ENCODE data around the gene FOXC2.

The FOXC2 gene

GRCh38 chr16:86534779-86535615 lies 31.6 kb upstream of the FOXC2 start:
- Histone ChIP-seq H3K9me3 (ENCODE audit: low read length) (no peaks in the 10 kb centered on the region), H3K27me3 (ENCODE audit: control insufficient read depth in 1 of 2, insufficient read depth in 2 of 2, low read length in 2 of 2) (no peaks in the 10 kb centered on the region), H3K4me1 (ENCODE audit: insufficient read depth, low read length) (peaks cover 13% of the 10 kb centered on the region), H3K9ac (ENCODE audit: low read length) (no peak overlapping the region), H3K27ac (ENCODE audit: low read depth, low read length) (no peak overlapping the region), H3K36me3 (ENCODE audit: insufficient read depth, low read length) (peaks cover 36% of the 10 kb centered on the region), H3K4me3 (ENCODE audit: low read depth in 1 of 2, low read length in 2 of 2) (no peak overlapping the region)

- H3K27me3 ChIP-seq (ENCODE audit: control insufficient read depth in 1 of 2, insufficient read depth in 2 of 2, low read length in 2 of 2), result no peaks in the 10 kb centered on the region
- no peaks in the 10 kb centered on the region for H3K9me3 ChIP-seq (ENCODE audit: low read length)
- peaks cover 52% of the 10 kb centered on the region for H3K36me3 ChIP-seq (ENCODE audit: insufficient read depth, low read length)
- no peak overlapping the region for H3K9ac ChIP-seq (ENCODE audit: low read length)
- no peak overlapping the region for H3K4me3 ChIP-seq (ENCODE audit: low read depth in 1 of 2, low read length in 2 of 2)
- H3K4me1 ChIP-seq (ENCODE audit: insufficient read depth, low read length), result peaks cover 1% of the 10 kb centered on the region
- no peak overlapping the region for H3K27ac ChIP-seq (ENCODE audit: low read depth, low read length)
Observed at GRCh38 chr16:86536621-86537020, 30.0 kb upstream of the FOXC2 start.

- Histone ChIP-seq H3K9ac (ENCODE audit: low read length) (no peak overlapping the region), H3K4me1 (ENCODE audit: insufficient read depth, low read length) (no peaks in the 10 kb centered on the region), H3K27ac (ENCODE audit: low read depth, low read length) (no peak overlapping the region), H3K27me3 (ENCODE audit: control insufficient read depth in 1 of 2, insufficient read depth in 2 of 2, low read length in 2 of 2) (no peaks in the 10 kb centered on the region), H3K9me3 (ENCODE audit: low read length) (no peaks in the 10 kb centered on the region), H3K4me3 (ENCODE audit: low read depth in 1 of 2, low read length in 2 of 2) (no peak overlapping the region), H3K36me3 (ENCODE audit: insufficient read depth, low read length) (peaks cover 61% of the 10 kb centered on the region)
Observed at GRCh38 chr16:86537486-86537885, 29.1 kb upstream of the FOXC2 start.

GRCh38 chr16:86538196-86538780 lies 28.3 kb upstream of the FOXC2 start:
- H3K4me1 ChIP-seq (ENCODE audit: insufficient read depth, low read length), result no peaks in the 10 kb centered on the region
- H3K9me3 ChIP-seq (ENCODE audit: low read length), result no peaks in the 10 kb centered on the region
- no peaks in the 10 kb centered on the region for H3K27me3 ChIP-seq (ENCODE audit: control insufficient read depth in 1 of 2, insufficient read depth in 2 of 2, low read length in 2 of 2)
- no peak overlapping the region for H3K27ac ChIP-seq (ENCODE audit: low read depth, low read length)
- H3K36me3 ChIP-seq (ENCODE audit: insufficient read depth, low read length), result peaks cover 62% of the 10 kb centered on the region
- no peak overlapping the region for H3K9ac ChIP-seq (ENCODE audit: low read length)
- no peak overlapping the region for H3K4me3 ChIP-seq (ENCODE audit: low read depth in 1 of 2, low read length in 2 of 2)

- H3K4me3 ChIP-seq (ENCODE audit: low read depth in 1 of 2, low read length in 2 of 2), result no peak overlapping the region
- H3K9me3 ChIP-seq (ENCODE audit: low read length), result no peaks in the 10 kb centered on the region
- H3K27ac ChIP-seq (ENCODE audit: low read depth, low read length), result no peak overlapping the region
- no peaks in the 10 kb centered on the region for H3K27me3 ChIP-seq (ENCODE audit: control insufficient read depth in 1 of 2, insufficient read depth in 2 of 2, low read length in 2 of 2)
- peaks cover 66% of the 10 kb centered on the region for H3K36me3 ChIP-seq (ENCODE audit: insufficient read depth, low read length)
- H3K4me1 ChIP-seq (ENCODE audit: insufficient read depth, low read length), result no peaks in the 10 kb centered on the region
- H3K9ac ChIP-seq (ENCODE audit: low read length), result no peak overlapping the region
Observed at GRCh38 chr16:86540894-86541293, 25.7 kb upstream of the FOXC2 start.

- Histone ChIP-seq H3K4me3 (ENCODE audit: low read depth in 1 of 2, low read length in 2 of 2) (no peak overlapping the region), H3K27ac (ENCODE audit: low read depth, low read length) (no peak overlapping the region), H3K4me1 (ENCODE audit: insufficient read depth, low read length) (no peaks in the 10 kb centered on the region), H3K27me3 (ENCODE audit: control insufficient read depth in 1 of 2, insufficient read depth in 2 of 2, low read length in 2 of 2) (no peaks in the 10 kb centered on the region), H3K9ac (ENCODE audit: low read length) (no peak overlapping the region), H3K36me3 (ENCODE audit: insufficient read depth, low read length) (peaks cover 65% of the 10 kb centered on the region), H3K9me3 (ENCODE audit: low read length) (no peaks in the 10 kb centered on the region)
Observed at GRCh38 chr16:86541560-86541959, 25.1 kb upstream of the FOXC2 start.

GRCh38 chr16:86542756-86543750 lies 23.6 kb upstream of the FOXC2 start:
- Histone ChIP-seq H3K36me3 (ENCODE audit: insufficient read depth, low read length) (peaks cover 68% of the 10 kb centered on the region), H3K9ac (ENCODE audit: low read length) (no peak overlapping the region), H3K4me1 (ENCODE audit: insufficient read depth, low read length) (no peaks in the 10 kb centered on the region), H3K4me3 (ENCODE audit: low read depth in 1 of 2, low read length in 2 of 2) (no peak overlapping the region), H3K27me3 (ENCODE audit: control insufficient read depth in 1 of 2, insufficient read depth in 2 of 2, low read length in 2 of 2) (no peaks in the 10 kb centered on the region), H3K27ac (ENCODE audit: low read depth, low read length) (no peak overlapping the region), H3K9me3 (ENCODE audit: low read length) (no peaks in the 10 kb centered on the region)

- Histone ChIP-seq H3K36me3 (ENCODE audit: insufficient read depth, low read length) (peaks cover 60% of the 10 kb centered on the region), H3K27ac (ENCODE audit: low read depth, low read length) (no peak overlapping the region), H3K4me1 (ENCODE audit: insufficient read depth, low read length) (no peaks in the 10 kb centered on the region), H3K9me3 (ENCODE audit: low read length) (no peaks in the 10 kb centered on the region), H3K4me3 (ENCODE audit: low read depth in 1 of 2, low read length in 2 of 2) (no peak overlapping the region), H3K27me3 (ENCODE audit: control insufficient read depth in 1 of 2, insufficient read depth in 2 of 2, low read length in 2 of 2) (no peaks in the 10 kb centered on the region), H3K9ac (ENCODE audit: low read length) (no peak overlapping the region)
Observed at GRCh38 chr16:86545481-86545880, 21.1 kb upstream of the FOXC2 start.

GRCh38 chr16:86545954-86546637 lies 20.5 kb upstream of the FOXC2 start:
- Histone ChIP-seq H3K27me3 (ENCODE audit: control insufficient read depth in 1 of 2, insufficient read depth in 2 of 2, low read length in 2 of 2) (no peaks in the 10 kb centered on the region), H3K4me1 (ENCODE audit: insufficient read depth, low read length) (no peaks in the 10 kb centered on the region), H3K4me3 (ENCODE audit: low read depth in 1 of 2, low read length in 2 of 2) (no peak overlapping the region), H3K9me3 (ENCODE audit: low read length) (no peaks in the 10 kb centered on the region), H3K36me3 (ENCODE audit: insufficient read depth, low read length) (peaks cover 54% of the 10 kb centered on the region), H3K9ac (ENCODE audit: low read length) (no peak overlapping the region), H3K27ac (ENCODE audit: low read depth, low read length) (no peak overlapping the region)

- peaks cover 54% of the 10 kb centered on the region for H3K36me3 ChIP-seq (ENCODE audit: insufficient read depth, low read length)
- H3K4me3 ChIP-seq (ENCODE audit: low read depth in 1 of 2, low read length in 2 of 2), result no peak overlapping the region
- H3K4me1 ChIP-seq (ENCODE audit: insufficient read depth, low read length), result no peaks in the 10 kb centered on the region
- H3K27me3 ChIP-seq (ENCODE audit: control insufficient read depth in 1 of 2, insufficient read depth in 2 of 2, low read length in 2 of 2), result no peaks in the 10 kb centered on the region
- no peak overlapping the region for H3K9ac ChIP-seq (ENCODE audit: low read length)
- H3K9me3 ChIP-seq (ENCODE audit: low read length), result no peaks in the 10 kb centered on the region
- no peak overlapping the region for H3K27ac ChIP-seq (ENCODE audit: low read depth, low read length)
Observed at GRCh38 chr16:86546638-86547013, 20.0 kb upstream of the FOXC2 start.

- Histone ChIP-seq H3K36me3 (ENCODE audit: insufficient read depth, low read length) (peaks cover 52% of the 10 kb centered on the region), H3K9ac (ENCODE audit: low read length) (no peak overlapping the region), H3K9me3 (ENCODE audit: low read length) (no peaks in the 10 kb centered on the region), H3K4me3 (ENCODE audit: low read depth in 1 of 2, low read length in 2 of 2) (no peak overlapping the region), H3K27me3 (ENCODE audit: control insufficient read depth in 1 of 2, insufficient read depth in 2 of 2, low read length in 2 of 2) (no peaks in the 10 kb centered on the region), H3K4me1 (ENCODE audit: insufficient read depth, low read length) (no peaks in the 10 kb centered on the region), H3K27ac (ENCODE audit: low read depth, low read length) (no peak overlapping the region)
Observed at GRCh38 chr16:86547286-86547685, 19.3 kb upstream of the FOXC2 start.
